ENCODE data around the gene PIK3C2G.

PIK3C2G gene

GRCh38 chr12:18340786-18341185, 79.5 kb downstream of the PIK3C2G start:
- Histone ChIP-seq H3K27ac (no peak overlapping the region), H3K4me3 (ENCODE audit: low read depth in 1 of 2, low read length in 1 of 2) (no peak overlapping the region), H3K9me3 (no peaks in the 10 kb centered on the region), H3K36me3 (no peaks in the 10 kb centered on the region), H3K4me1 (ENCODE audit: control insufficient read depth in 1 of 2, insufficient read depth in 1 of 2, low read depth in 1 of 2, low read length in 1 of 2) (no peaks in the 10 kb centered on the region), H3K27me3 (no peaks in the 10 kb centered on the region)
- no peak for TF ChIP-seq CTCF (IDR thresholded peaks at IDR 0.05)

- no peaks in the 10 kb centered on the region for H3K36me3 ChIP-seq
- H3K4me3 ChIP-seq (ENCODE audit: low read depth in 1 of 2, low read length in 1 of 2): no peak overlapping the region
- no peak overlapping the region for H3K27ac ChIP-seq
- no peak for TF ChIP-seq CTCF (IDR thresholded peaks at IDR 0.05)
- H3K27me3 ChIP-seq: no peaks in the 10 kb centered on the region
- H3K9me3 ChIP-seq: no peaks in the 10 kb centered on the region
- no peaks in the 10 kb centered on the region for H3K4me1 ChIP-seq (ENCODE audit: control insufficient read depth in 1 of 2, insufficient read depth in 1 of 2, low read depth in 1 of 2, low read length in 1 of 2)
Observed at GRCh38 chr12:18343708-18344107, 82.4 kb downstream of the PIK3C2G start.

- no peaks in the 10 kb centered on the region for H3K9me3 ChIP-seq
- no peaks in the 10 kb centered on the region for H3K36me3 ChIP-seq
- no peak for TF ChIP-seq CTCF (IDR thresholded peaks at IDR 0.05)
- no peaks in the 10 kb centered on the region for H3K27me3 ChIP-seq
- no peaks in the 10 kb centered on the region for H3K4me1 ChIP-seq (ENCODE audit: control insufficient read depth in 1 of 2, insufficient read depth in 1 of 2, low read depth in 1 of 2, low read length in 1 of 2)
- H3K27ac ChIP-seq: no peak overlapping the region
- H3K4me3 ChIP-seq (ENCODE audit: low read depth in 1 of 2, low read length in 1 of 2): no peak overlapping the region
Observed at GRCh38 chr12:18345021-18345735, 83.9 kb downstream of the PIK3C2G start.

GRCh38 chr12:18352312-18352711, 91.0 kb downstream of the PIK3C2G start:
- H3K27me3 ChIP-seq: no peaks in the 10 kb centered on the region
- TF ChIP-seq CTCF (IDR thresholded peaks at IDR 0.05): no peak
- no peak overlapping the region for H3K27ac ChIP-seq
- H3K4me1 ChIP-seq (ENCODE audit: control insufficient read depth in 1 of 2, insufficient read depth in 1 of 2, low read depth in 1 of 2, low read length in 1 of 2): no peaks in the 10 kb centered on the region
- no peaks in the 10 kb centered on the region for H3K36me3 ChIP-seq
- no peaks in the 10 kb centered on the region for H3K9me3 ChIP-seq
- no peak overlapping the region for H3K4me3 ChIP-seq (ENCODE audit: low read depth in 1 of 2, low read length in 1 of 2)

- no peaks in the 10 kb centered on the region for H3K36me3 ChIP-seq
- H3K4me1 ChIP-seq (ENCODE audit: control insufficient read depth in 1 of 2, insufficient read depth in 1 of 2, low read depth in 1 of 2, low read length in 1 of 2): no peaks in the 10 kb centered on the region
- no peak overlapping the region for H3K27ac ChIP-seq
- H3K4me3 ChIP-seq (ENCODE audit: low read depth in 1 of 2, low read length in 1 of 2): no peak overlapping the region
- no peak for TF ChIP-seq CTCF (IDR thresholded peaks at IDR 0.05)
- no peaks in the 10 kb centered on the region for H3K9me3 ChIP-seq
- H3K27me3 ChIP-seq: no peaks in the 10 kb centered on the region
Observed at GRCh38 chr12:18355429-18355828, 94.1 kb downstream of the PIK3C2G start.
